ENCODE measurements around the gene GBA2.

DNA sequence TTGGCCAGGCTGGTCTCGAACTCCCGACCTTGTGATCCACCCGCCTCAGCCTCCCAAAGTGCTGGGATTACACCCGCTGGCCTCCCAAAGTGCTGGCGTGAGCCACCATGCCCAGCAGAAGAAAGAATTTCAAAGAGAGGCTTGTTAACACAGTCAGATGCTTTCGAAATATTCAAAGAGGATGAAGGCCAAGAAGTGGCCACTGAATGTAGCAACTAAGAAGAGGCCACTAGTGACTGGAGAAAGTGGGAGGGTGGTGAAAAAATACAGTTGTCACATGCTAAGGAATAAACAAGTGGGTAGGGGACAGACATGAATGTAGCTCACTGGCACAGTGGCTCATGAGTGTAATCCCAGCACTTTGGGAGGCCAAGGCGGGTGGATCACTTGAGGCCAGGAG is 46.3 kb downstream of the GBA2 start:
- TF ChIP-seq, protein P1, sequence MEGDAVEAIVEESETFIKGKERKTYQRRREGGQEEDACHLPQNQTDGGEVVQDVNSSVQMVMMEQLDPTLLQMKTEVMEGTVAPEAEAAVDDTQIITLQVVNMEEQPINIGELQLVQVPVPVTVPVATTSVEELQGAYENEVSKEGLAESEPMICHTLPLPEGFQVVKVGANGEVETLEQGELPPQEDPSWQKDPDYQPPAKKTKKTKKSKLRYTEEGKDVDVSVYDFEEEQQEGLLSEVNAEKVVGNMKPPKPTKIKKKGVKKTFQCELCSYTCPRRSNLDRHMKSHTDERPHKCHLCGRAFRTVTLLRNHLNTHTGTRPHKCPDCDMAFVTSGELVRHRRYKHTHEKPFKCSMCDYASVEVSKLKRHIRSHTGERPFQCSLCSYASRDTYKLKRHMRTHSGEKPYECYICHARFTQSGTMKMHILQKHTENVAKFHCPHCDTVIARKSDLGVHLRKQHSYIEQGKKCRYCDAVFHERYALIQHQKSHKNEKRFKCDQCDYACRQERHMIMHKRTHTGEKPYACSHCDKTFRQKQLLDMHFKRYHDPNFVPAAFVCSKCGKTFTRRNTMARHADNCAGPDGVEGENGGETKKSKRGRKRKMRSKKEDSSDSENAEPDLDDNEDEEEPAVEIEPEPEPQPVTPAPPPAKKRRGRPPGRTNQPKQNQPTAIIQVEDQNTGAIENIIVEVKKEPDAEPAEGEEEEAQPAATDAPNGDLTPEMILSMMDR (IDR thresholded peaks at IDR 0.05; ENCODE audit: low read depth, low read length) = no peak
- TF ChIP-seq POLR2A (IDR thresholded peaks at IDR 0.05; ENCODE audit: extremely low read depth, insufficient read length) (no peak), MYC (IDR thresholded peaks at IDR 0.05; ENCODE audit: low read depth, low read length) (no peak)
- TF ChIP-seq, protein P2, sequence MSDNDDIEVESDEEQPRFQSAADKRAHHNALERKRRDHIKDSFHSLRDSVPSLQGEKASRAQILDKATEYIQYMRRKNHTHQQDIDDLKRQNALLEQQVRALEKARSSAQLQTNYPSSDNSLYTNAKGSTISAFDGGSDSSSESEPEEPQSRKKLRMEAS (IDR thresholded peaks at IDR 0.05; ENCODE audit: low read depth, low read length) = no peak

Data from NB4 (cell line).